AG04449 (cell line): ENCODE data around the gene PKHD1.

Experiments
- CTCF ChIA-PET: fragments of 350-600 bp; formaldehyde crosslinking; extraction: SDS; loops from one replicate; lab custom pipeline; 2021; ENCODE audit warnings: antibody characterized with exemption; lab: Yijun Ruan, JAX
- POLR2A ChIA-PET: fragments of 400-600, 350-600 bp; formaldehyde crosslinking; extraction: SDS; loops from one replicate; lab custom pipeline; 2020; ENCODE audit warnings: antibody characterized with exemption, inconsistent platforms; lab: Yijun Ruan, JAX
- DNase-seq: peaks from one replicate; pipeline ENCODE4 v3.0.0-alpha.2; 2010; ENCODE audit warnings: low read depth, low spot score
- H3K4me3 ChIP-seq: 2 replicates; pipeline ENCODE4 v1.5.1; 2011; ENCODE audit warnings: low read depth, mild to moderate bottlenecking, control low read depth, low read length
- CTCF ChIP-seq: IDR thresholded peaks from one replicate; pipeline ENCODE4 v1.5.1; 2011; ENCODE audit warnings: mild to moderate bottlenecking, moderate library complexity, low read length, control low read depth, inconsistent platforms; ENCODE audit not compliant: insufficient read depth; ENCODE audit errors: missing control alignments

PKHD1 gene

DNA sequence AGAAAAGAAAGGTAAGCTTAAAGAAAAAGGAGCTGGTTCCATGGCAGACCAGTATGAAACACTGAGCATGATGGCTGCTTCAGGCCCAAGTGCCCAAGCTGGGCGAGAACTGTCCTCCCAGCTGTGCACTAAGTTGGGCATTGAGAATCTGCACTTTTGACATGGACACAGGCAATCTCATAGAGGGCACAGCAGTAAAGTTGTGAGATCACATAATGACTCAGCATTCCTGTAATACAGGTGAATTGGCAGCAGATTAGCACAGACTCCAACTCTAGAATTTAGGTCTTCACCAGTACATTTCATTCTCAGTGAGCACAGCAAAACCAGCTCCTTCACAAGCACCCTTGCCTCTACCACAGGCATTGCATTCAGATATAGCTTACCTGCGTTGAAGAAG, 343.4 kb downstream of the PKHD1 start:
- CTCF ChIA-PET = no interaction called here
- DNase-seq = no peak
- no peak for TF ChIP-seq CTCF
- H3K4me3 ChIP-seq = no peak overlapping the region
- POLR2A ChIA-PET = no interaction called here

- TF ChIP-seq CTCF = no peak
- CTCF ChIA-PET = no interaction called here
- no peak for DNase-seq
- POLR2A ChIA-PET = no interaction called here
- no peak overlapping the region for H3K4me3 ChIP-seq
These were observed 346.8 kb downstream of the PKHD1 start for GRCh38 chr6:51740658-51741057.

DNA sequence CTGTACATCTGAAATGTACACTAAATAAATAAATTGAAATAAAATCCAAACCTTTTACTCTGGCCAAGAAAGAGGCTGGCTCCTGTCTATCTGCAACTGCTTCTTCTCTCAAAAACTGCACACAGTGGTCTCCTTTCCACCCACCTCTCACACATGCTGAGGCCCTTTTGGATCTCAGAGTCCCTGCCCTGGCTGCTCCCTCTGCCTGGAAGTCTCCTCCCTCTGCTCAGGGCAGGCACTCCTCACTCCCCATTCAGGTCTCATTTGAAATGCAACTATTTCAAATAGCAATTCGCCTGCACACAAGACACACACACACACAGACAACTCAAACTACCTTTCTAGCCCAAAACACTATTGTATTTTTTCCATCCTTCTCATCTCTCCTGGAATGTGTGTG, 348.8 kb downstream of the PKHD1 start:
- no peak overlapping the region for H3K4me3 ChIP-seq
- no peak for DNase-seq
- CTCF ChIA-PET = no interaction called here
- no peak for TF ChIP-seq CTCF
- POLR2A ChIA-PET = no interaction called here

DNA sequence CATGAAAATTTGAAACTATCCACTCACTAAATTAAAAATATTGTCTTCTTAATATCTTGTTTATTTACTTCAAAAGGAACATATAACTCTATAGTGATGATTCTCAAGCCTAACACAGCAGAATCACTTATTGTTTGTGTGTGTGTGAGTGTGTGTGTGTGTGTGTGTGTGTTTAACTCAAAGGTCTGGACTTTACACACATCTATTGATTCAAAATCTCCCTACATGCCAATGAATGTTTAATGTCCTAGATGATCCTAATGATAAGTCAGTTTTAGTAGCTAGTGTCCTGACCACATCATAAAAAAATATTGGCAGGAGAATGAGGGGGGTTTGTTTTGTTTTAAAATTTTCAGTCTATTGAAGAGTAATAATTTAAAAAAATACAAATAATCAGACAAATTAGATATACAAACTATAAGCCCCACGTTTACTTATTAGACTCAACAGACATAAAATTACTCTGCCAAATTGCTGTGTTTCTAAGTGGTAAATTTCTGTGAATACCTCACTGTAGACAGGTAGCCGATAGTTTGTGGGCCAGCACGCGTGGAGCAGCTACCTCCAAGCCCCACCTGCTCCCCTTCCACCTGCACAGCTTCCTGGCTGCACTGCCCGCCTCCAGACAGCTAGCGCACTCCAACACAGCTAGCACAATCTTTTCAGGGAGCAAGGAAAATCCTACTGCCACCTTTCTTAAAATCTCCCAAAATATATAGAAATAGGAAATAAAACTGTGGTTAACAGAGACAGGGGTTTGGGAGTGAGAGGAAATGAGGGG, 349.6 kb downstream of the PKHD1 start:
- CTCF ChIA-PET = no interaction called here
- no peak overlapping the region for H3K4me3 ChIP-seq

GRCh38 chr6:51725155-51725554, 362.3 kb downstream of the PKHD1 start:
- CTCF ChIA-PET = no interaction called here
- POLR2A ChIA-PET = no interaction called here
- no peak for TF ChIP-seq CTCF
- DNase-seq = no peak
- H3K4me3 ChIP-seq = no peak overlapping the region

More for the DNA sequence above, 349.6 kb downstream of the PKHD1 start:
- no peak for DNase-seq
- POLR2A ChIA-PET = no interaction called here
- TF ChIP-seq CTCF = no peak

GRCh38 chr6:51720327-51720726, 367.1 kb downstream of the PKHD1 start:
- no peak for TF ChIP-seq CTCF
- ChIA-PET CTCF (no interaction called here), POLR2A (no interaction called here)
- DNase-seq = no peak
- no peak overlapping the region for H3K4me3 ChIP-seq
